Measurements from ENCODE around the gene PRUNE1.

Gene PRUNE1, protein sequence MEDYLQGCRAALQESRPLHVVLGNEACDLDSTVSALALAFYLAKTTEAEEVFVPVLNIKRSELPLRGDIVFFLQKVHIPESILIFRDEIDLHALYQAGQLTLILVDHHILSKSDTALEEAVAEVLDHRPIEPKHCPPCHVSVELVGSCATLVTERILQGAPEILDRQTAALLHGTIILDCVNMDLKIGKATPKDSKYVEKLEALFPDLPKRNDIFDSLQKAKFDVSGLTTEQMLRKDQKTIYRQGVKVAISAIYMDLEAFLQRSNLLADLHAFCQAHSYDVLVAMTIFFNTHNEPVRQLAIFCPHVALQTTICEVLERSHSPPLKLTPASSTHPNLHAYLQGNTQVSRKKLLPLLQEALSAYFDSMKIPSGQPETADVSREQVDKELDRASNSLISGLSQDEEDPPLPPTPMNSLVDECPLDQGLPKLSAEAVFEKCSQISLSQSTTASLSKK

DNA sequence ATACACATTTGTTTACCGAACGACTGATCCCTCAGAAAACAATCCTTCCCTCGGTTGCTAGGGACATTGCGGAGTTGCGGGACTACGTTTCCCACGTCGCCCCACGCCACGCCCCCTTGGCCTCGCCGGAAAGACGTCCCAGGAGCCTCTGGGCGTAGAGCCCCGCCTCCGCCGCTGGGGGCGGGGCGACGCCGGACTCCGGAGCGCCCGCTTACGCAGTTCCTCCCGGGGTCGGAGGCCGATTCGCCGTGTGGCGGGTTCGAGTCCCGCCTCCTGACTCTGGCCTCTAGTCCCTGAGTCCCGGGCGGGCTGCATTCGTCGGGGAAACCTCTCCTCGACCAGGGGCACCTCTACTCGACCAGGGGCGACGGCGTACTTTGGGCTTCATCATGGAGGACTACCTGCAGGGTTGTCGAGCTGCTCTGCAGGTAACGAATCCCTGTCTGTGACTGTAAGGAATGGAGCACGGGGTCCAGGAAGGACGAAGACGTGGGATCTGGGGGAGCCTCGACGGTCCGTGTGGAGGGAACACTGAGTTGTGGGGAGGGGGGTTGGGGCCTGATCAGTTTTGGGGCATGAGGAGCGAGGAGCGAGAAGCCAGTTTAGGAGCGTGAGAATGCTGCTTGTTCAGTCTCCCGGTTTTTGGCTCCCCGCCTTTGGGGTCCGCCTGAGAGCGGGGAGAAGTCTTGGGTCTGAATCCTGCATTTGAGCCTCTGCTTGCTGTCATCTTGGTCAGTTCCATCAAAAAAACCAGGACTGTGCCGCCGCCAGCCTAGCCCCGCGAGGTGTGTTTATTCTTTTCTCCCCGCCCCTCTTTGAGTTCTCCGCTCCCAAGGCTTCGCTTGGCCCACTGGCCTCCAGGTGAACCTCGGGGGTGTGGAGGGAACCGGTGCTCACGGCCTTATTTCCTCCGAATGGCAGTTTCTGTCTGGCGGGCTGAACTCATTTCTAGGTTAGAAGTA is at the start of gene PRUNE1:
Gene PRUNE1 (plus strand): TSS at position 206 of the 962 bp plus-strand sequence. CDS start 184 bp downstream, at position 390.
- DNase-seq, result peak; percentile 78 to 91

DNA sequence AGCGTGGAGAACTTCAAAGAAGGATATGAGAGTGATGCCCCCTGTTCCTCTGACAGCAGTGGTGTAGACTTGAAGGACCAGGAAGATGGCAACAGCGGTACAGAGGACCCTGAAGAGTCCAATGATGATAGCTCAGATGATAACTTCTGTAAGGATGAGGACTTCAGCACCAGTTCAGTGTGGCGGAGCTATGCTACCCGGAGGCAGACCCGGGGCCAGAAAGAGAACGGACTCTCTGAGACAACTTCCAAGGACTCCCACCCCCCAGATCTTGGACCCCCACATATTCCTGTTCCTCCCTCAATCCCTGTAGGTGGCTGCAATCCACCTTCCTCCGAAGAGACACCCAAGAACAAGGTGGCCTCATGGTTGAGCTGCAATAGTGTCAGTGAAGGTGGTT is 47.6 kb upstream of the PRUNE1 start:
- DNase-seq, result no peak

DNA sequence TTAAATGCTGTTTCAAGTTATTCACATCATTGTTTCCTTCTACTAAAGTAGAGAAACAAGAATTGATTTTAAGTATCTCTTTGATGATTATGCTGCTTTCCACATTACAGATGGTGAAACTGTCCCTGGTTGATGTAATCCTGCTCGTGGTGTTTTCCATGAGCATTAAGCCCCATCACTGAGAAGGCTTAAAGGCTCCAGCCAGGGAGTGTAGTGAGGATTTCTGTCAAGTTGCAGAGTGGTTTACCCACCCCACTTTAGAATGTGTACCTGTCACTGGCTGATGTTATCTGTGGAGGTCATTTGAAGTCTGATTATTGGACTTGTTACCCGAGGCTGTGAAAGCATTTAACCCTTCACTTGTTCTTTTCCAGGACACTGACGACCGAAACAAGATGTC is 46.5 kb upstream of the PRUNE1 start:
- no peak for DNase-seq

DNA sequence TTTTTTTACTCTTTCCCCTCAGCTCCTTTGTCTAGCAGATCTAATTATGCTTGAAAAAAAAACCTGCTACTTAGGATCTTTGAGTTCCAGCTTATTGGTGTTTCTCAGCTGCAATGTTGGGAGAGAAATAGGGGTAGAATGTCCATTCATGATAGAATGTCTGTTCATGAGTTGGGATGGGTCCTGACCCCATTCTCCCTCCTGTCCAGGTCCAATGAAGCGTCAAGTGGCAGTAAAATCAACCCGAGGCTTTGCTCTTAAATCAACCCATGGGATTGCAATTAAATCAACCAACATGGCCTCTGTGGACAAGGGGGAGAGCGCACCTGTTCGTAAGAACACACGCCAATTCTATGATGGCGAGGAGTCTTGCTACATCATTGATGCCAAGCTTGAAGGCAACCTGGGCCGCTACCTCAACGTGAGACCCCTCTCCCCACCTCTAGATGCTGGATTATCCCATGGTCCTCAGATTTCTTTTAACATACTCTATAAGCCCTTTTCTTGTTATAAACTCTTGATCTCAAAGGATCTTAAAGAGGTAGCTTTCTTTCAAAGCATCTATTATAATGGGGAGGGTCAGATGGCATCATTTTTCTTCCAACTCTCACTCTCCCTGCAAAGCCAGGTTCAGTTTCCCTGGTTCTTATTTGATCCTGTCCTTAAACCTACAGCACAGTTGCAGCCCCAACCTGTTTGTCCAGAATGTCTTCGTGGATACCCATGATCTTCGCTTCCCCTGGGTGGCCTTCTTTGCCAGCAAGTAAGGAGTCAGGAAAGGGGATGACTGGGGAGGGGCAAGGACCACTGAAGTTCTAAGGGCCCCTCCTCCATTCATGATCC is 44.7 kb upstream of the PRUNE1 start:
- DNase-seq, result no peak

DNA sequence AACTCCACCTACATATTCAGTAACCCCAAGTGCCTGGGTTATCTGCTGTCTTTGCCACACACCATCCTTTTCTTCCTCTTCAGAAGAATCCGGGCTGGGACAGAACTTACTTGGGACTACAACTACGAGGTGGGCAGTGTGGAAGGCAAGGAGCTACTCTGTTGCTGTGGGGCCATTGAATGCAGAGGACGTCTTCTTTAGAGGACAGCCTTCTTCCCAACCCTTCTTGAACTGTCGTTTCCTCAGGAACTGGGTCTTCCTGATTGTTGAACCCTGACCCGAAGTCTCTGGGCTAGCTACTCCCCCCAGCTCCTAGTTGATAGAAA is 44.1 kb upstream of the PRUNE1 start:
- DNase-seq, result no peak

DNA sequence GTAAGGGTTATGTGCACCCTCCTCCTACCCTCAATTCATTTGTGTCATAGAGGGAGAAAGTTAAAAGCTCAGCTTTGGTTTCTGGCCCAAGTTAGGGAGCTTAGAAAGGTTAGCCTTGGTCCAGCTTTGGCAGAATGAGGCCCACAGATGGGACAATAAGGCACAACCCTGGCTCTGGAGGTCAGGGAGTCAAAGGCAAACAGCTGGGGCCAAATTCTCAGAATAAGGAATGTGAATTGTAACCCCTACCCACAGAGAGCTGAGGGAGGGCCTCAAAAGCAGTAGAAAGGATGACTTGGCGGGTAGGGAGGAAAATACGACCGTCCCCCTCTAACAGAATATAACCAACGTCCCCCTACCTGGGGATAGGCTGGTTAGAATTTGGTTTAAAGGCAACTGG is 42.6 kb upstream of the PRUNE1 start:
- no peak for DNase-seq

DNA sequence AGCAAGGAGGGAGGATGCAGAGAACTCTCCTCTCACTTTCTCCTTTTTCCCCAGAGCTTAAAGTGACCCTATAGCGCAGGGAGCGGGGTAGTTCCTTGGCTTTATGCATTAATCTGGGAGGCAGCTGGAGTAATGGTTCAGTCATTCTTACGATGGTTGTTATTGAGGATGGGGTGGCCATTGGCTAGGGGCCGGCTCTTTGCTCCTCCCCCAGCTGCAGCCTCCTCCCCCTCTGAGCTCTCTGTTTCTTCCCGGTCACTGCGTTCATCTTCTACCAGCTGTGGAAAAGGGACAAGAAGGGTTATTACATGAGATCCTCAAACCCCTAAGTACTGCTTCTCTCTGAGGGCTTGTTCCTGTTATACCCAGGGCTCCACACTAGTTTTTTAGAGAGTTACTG is 42.2 kb upstream of the PRUNE1 start:
- DNase-seq, result no peak

- DNase-seq, result no peak
Measured at GRCh38 chr1:150967936-150968335, 40.3 kb upstream of the PRUNE1 start.

DNA sequence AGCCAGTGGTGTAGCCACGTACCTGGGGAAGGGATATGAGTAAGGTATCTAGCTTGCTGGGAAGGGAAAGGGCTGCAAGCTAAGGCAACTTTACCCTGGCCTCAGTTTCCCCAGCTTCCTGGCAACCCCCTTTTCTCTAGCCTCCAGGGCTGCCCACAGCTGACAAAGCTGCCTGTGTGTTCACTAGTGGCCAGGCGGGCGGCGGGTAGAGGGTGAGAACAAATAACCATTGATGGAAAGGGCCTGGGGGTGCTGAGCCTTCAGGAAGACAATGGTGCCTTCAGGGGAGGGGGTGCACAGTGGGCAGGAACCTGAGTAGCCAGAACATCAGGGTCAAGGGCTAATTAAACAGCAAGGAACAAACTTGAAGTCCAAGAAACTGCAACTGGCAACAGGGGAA is 39.8 kb upstream of the PRUNE1 start:
- DNase-seq, result no peak

- no peak for DNase-seq
Measured at GRCh38 chr1:150969626-150970025, 38.6 kb upstream of the PRUNE1 start.

DNA sequence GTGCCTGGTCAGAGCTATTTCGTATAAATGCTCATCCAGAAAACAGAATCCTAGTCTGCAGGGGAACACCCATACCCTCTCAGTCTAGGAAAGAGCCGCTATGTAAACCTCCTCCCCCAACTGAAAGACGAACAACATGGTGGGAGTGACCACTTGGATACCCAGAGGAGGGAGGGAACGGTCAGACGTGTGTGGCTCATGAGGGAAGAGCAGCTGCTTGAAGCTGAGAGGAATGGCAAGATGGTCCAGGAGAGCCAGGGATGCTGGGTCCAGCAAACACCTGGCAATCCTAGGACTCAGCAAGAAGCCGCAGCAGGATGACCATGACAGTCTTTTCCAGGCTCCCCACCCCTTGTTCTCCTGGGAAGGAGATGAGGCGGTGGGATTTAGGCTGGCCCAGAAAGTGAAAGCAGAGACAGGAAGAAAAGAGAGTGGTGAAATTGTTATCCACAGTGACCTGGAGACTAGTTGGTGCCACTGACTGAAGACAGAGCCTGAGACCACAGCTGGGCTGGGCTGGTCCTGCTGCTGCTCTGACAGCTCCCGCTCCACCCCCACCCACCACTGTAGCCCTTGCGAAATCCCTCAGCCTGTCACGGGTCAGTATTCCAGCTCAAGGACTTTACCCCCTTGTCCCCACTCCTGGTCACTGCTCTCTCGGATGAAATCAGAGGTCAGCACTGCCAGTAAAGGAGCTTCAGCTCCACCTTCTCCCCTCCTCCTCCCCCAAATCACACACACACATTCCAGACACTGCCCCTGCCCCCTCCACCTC is 37.3 kb upstream of the PRUNE1 start:
- no peak for DNase-seq

GRCh38 chr1:150971583-150972416 is 36.4 kb upstream of the PRUNE1 start:
- no peak for DNase-seq

- DNase-seq, result no peak
Measured at GRCh38 chr1:150972417-150972940, 35.8 kb upstream of the PRUNE1 start.

DNA sequence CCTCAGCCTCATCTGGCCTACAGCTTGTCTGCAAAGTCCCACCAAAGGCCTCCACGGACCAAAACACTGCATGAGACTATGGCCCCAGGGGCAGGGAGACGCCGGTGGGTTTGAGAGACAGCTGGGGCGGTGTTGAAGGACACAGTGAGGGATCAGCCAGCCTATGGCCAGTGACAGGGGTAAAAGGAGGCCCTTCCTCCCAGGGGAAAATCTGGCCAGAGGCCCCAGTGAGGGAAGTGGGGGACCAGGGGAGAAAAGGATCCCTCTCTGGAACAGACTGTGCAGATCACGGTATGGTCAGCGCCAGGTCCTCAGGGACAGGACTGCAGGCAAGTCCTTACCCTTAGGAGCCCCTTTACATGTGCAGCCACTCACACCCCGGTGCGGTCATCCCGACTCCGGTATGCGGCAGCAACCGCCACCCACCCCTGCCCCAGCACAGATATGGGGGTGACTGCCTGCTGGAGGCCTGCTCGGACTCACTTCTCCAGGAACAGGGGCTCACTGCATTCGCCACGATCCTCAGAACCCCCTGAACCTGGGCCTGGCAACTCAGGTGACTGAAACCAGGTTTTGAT is 34.9 kb upstream of the PRUNE1 start:
- DNase-seq, result no peak

GRCh38 chr1:150973836-150974579 is 34.2 kb upstream of the PRUNE1 start:
- no peak for DNase-seq

DNA sequence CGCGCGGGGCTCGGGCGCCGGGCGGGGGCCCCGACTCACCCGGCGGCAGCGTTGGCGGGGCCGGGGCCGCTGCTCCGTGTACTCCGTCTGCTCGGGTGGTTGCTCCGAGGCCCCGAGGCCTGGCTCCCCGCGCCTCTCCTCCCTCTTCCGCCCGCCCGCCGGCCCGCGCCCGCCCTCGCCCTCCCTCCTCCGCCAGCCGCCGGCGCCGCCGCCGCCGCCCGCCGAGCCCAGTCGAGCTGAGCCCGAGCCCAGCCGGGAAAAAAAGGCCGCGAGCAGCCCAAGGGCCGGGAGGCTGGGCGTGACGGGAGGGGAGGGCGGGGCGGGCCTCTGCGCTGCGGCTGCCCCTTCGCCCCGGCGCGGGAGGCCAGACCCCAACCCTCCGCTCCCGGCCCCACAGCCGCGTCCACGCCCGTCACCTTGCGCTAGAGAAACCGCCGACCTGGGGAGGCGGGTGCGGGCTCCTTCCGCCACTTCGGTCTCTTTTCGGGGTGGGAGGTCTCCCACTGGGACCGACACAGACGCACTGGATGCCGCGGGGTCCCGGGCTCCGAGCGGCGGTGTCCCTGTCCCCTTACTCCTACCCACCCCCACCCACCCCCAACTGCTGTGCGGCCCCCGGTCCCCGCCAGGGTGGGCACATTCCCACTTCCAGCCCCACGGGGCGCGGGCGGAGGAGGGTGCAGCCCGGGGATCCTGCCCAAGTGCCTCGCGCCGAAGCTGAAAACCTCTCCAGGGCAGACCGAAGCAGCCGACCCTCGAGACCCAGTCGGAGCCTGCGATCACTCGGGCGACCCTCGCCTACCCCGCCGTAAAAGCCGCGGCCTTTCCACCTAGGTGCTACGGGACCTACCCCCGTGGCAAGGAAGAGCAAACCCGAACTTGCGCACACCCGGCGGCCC is 33.4 kb upstream of the PRUNE1 start, which contains the start of gene CERS2:
Gene CERS2 (minus strand): TSS at position 256 of the 899 bp plus-strand sequence. CDS start 5,745 bp downstream, outside the sequence.
- peak in 1 of 2 experiments; percentile 19 for DNase-seq

GRCh38 chr1:150976401-150976821 is 31.8 kb upstream of the PRUNE1 start:
- no peak for DNase-seq
